HepG2 (cell line): ENCODE measurements around the gene SECTM1. TPM values are rescaled to one million over a fixed set of nuclear protein-coding genes. Genes with fewer than 3 reads are reported as not detected.

Experiments used
- ATAC-seq: fragments of 200-7000 bp; cut with Tn5 transposase; 3 replicates; pipeline ENCODE4 v1.9.1; 2020; ENCODE audit warnings: mild to moderate bottlenecking, moderate library complexity
- BruUV-seq: library from RNA; stranded (reverse); fragments of 400-500 nt; replicated peaks from 2 replicates; lab custom pipeline; 2021; lab: Mats Ljungman, UMichigan
- CTCF ChIA-PET: fragments of 300-600 bp; formaldehyde crosslinking; extraction: SDS; loops from one replicate; lab custom pipeline; 2021; ENCODE audit warnings: low total read pairs, inconsistent platforms, low intra/inter-chr PET ratio; lab: Yijun Ruan, JAX
- POLR2A ChIA-PET: fragments of 350-600 bp; sonication (Branson Sonifier 250); formaldehyde crosslinking; loops from one replicate; lab custom pipeline; 2020; ENCODE audit warnings: antibody characterized with exemption, inconsistent platforms; lab: Yijun Ruan, JAX
- DNase-seq: peaks from one replicate; pipeline ENCODE4 v3.0.0-alpha.2; 2015; ENCODE audit warnings: low spot score
- FAIRE-seq: peaks from 3 replicates; lab custom pipeline; 2011; peaks lifted over from hg19 to GRCh38; lab: Jason Lieb, UNC
- H2AFZ ChIP-seq: one replicate; pipeline ENCODE4 v1.6.1; 2011; ENCODE audit warnings: low read length, inconsistent platforms
- H3K27ac ChIP-seq: fragments of 300-600 bp; 3 replicates; pipeline ENCODE4 v1.8.0; 2011; ENCODE audit warnings: mixed run types, mild to moderate bottlenecking, mixed read lengths, low read length, inconsistent platforms; ENCODE audit not compliant: insufficient read depth; ENCODE audit errors: extremely low read length
- H3K27me3 ChIP-seq, 2 experiments: fragments of 200-600 bp in 1 of 2; 2 replicates in 1 of 2; 3 replicates in 1 of 2; pipeline versions ENCODE4 v1.6.0 to v1.8.0; 2011; ENCODE audit warnings: low read length in 2 of 2, mild to moderate bottlenecking in 2 of 2, moderate library complexity in 2 of 2, inconsistent platforms in 1 of 2; ENCODE audit not compliant: insufficient read depth in 2 of 2, control insufficient read depth in 1 of 2
- H3K36me3 ChIP-seq, 2 experiments: fragments of 200-600 bp in 1 of 2; replicated peaks in 1 of 2; 2 replicates in 1 of 2; 3 replicates in 1 of 2; pipeline versions ENCODE4 v1.5.1 to v1.8.0; 2011; ENCODE audit warnings: low read length in 2 of 2, inconsistent platforms in 1 of 2; ENCODE audit not compliant: insufficient read depth in 2 of 2, control insufficient read depth in 1 of 2
- H3K4me1 ChIP-seq: 2 replicates; pipeline ENCODE4 v1.5.1; 2012; ENCODE audit warnings: low read length, inconsistent platforms; ENCODE audit not compliant: insufficient read depth
- H3K4me2 ChIP-seq: 2 replicates; pipeline ENCODE4 v1.6.0; 2011; ENCODE audit warnings: low read depth, low read length, inconsistent platforms
- H3K4me3 ChIP-seq, 3 experiments: fragments of 200-600 bp in 1 of 3; sonication (generic), shearing (Covaris generic) in 1 of 3; replicated peaks in 1 of 3; 2 replicates each; pipeline ENCODE4 v1.5.1; 2011 to 2016; ENCODE audit warnings: low read length in 3 of 3, inconsistent platforms in 2 of 3, low read depth in 2 of 3, mild to moderate bottlenecking in 2 of 3, control low read depth in 1 of 3, mixed read lengths in 1 of 3; ENCODE audit not compliant: insufficient read depth in 1 of 3
- H3K79me2 ChIP-seq: one replicate; pipeline ENCODE4 v1.6.1; 2011; ENCODE audit warnings: low read length, inconsistent platforms; ENCODE audit not compliant: insufficient read depth
- H3K9ac ChIP-seq: 2 replicates; pipeline ENCODE4 v1.6.0; 2011; ENCODE audit warnings: mild to moderate bottlenecking, low read depth, low read length, inconsistent platforms; ENCODE audit not compliant: insufficient read depth
- H3K9me3 ChIP-seq: 2 replicates; pipeline ENCODE4 v1.5.1; 2012; ENCODE audit warnings: mild to moderate bottlenecking, low read length
- H4K20me1 ChIP-seq: 2 replicates; pipeline ENCODE4 v1.6.0; 2011; ENCODE audit warnings: inconsistent platforms, mild to moderate bottlenecking, low read length, moderate library complexity; ENCODE audit not compliant: insufficient read depth
- CHD4 ChIP-seq: fragments of 200-600 bp; sonication (generic); IDR thresholded peaks from 2 replicates; pipeline ENCODE4 v1.7.0; 2017; ENCODE audit warnings: mild to moderate bottlenecking, low read length, borderline replicate concordance
- HES4 ChIP-seq: sonication (generic); formaldehyde crosslinking; IDR thresholded peaks from 2 replicates; pipeline ENCODE4 v1.9.0; 2021; ENCODE audit warnings: mild to moderate bottlenecking, missing genetic modification reagents, borderline replicate concordance
- KLF13 ChIP-seq: sonication (generic); formaldehyde crosslinking; IDR thresholded peaks from 2 replicates; pipeline ENCODE4 v1.4.0; 2020; ENCODE audit warnings: mild to moderate bottlenecking, missing genetic modification reagents
- SALL2 ChIP-seq: sonication (generic); formaldehyde crosslinking; IDR thresholded peaks from 2 replicates; pipeline ENCODE4 v1.8.1; 2023; ENCODE audit warnings: mild to moderate bottlenecking, missing genetic modification reagents, inconsistent platforms
- ZFP36L1 ChIP-seq: sonication (generic); formaldehyde crosslinking; IDR thresholded peaks from 2 replicates; pipeline ENCODE4 v1.8.0; 2022; ENCODE audit warnings: mild to moderate bottlenecking, missing genetic modification reagents, moderate library complexity
- ZNF337 ChIP-seq: sonication (generic); formaldehyde crosslinking; IDR thresholded peaks from 2 replicates; pipeline ENCODE4 v1.5.1; 2020; ENCODE audit warnings: missing genetic modification reagents, low read depth, mild to moderate bottlenecking, borderline replicate concordance
- WGBS: methylation state at CpG from one replicate; pipeline ENCODE4 v1.1.6; 2017; ENCODE audit warnings: low lambda C conversion rate; 5-methylcytosine and 5-hydroxymethylcytosine counted together
- in situ Hi-C: cut with HindIII; loops from 2 replicates; pipeline ENCODE4 v1.10.0; 2017; ENCODE audit warnings: low pct_unique_long_range_greater_than_20kb; ENCODE audit not compliant: extremely low pct_ligation_motif_present
- intact Hi-C: fragments of 100-400 bp; cut with micrococcal nuclease; formaldehyde crosslinking; loops from one replicate; pipeline ENCODE4 v1.10.0; 2022; ENCODE audit not compliant: unreplicated experiment
- polyA plus RNA-seq, 8 experiments: library from polyadenylated mRNA; depleted of rRNA in 3 of 8; stranded (reverse) in 7 of 8; unstranded in 1 of 8; fragments of >200 nt; fragmentation: Illumina TruSeq in 4 of 8; extraction: Trizol in 4 of 8; gene quantifications; 2 replicates each; pipeline versions ENCODE4 v1.2.1 to v1.2.3, GENCODE V29; 2011 to 2016; ENCODE audit warnings: low read depth in 4 of 8, missing spikeins in 1 of 8, mixed read lengths in 1 of 8; ENCODE audit not compliant: insufficient read depth in 1 of 8
- total RNA-seq, 5 experiments: library from RNA; depleted of rRNA; stranded (reverse); fragments of >200 nt; fragmentation: Illumina TruSeq; extraction: Trizol; gene quantifications; 2 replicates each; pipeline ENCODE4 v1.2.3, GENCODE V29; 2016; ENCODE audit warnings: low read depth in 1 of 5
- TF ChIP-seq, protein P1 (sequence below): sonication (generic); formaldehyde crosslinking; IDR thresholded peaks from 2 replicates; pipeline ENCODE4 v1.4.0; 2020; ENCODE audit warnings: missing genetic modification reagents
- TF ChIP-seq, protein P2 (sequence below): sonication (generic); formaldehyde crosslinking; IDR thresholded peaks from 2 replicates; pipeline ENCODE4 v1.4.0; 2020; ENCODE audit warnings: missing genetic modification reagents
- TF ChIP-seq, protein P3 (sequence below): sonication (generic); formaldehyde crosslinking; IDR thresholded peaks from 2 replicates; pipeline ENCODE4 v1.8.1; 2023; ENCODE audit warnings: missing genetic modification reagents, mild to moderate bottlenecking, borderline replicate concordance

SECTM1 gene
- total and polyA plus RNA-seq, 2 of the 13 experiments (the other 11 are each of a cell fraction or from before 2014, with no cell fraction given) = 3.5 to 5.3 TPM

DNA sequence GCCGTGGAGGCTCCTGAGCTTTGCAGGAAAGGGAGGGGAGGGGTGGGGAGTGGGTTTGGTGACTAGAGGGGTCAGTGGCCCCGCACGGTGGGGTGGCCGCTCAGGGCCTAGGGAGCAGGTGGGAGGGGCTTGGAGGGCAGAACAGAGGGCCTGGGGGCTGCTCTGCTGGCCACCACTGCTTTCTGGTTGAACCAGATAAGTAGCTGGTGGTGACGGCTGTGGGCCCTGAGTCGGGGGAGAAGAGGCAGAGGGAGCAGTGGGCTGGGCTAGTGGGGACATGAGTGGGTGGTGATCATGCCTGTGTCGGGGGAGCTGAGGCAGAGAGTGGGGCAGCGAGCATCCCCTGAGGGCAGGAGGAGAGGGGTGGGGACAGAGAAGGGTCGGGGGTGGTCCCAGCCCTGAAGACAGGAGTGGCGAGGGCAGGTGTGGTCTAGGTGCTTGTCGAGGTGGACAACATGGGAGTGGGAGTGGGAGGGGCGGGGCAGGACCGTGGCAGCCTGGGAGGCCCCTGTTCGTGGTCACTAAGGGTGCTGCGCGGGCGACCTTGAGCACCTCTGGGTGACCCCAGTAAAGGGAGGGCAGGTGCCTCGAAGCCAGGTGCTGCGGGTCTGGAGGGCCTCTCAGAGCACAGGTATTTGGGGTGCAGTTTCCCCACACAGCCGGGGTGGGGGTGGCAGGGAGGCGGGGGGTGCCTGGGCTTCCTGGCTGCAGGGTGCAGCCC is 9.9 kb downstream of the SECTM1 start:
- H3K4me3 ChIP-seq = no peak overlapping the region
- H3K4me1 ChIP-seq = peaks cover 90% of the 10 kb centered on the region
- DNase-seq = no peak
- no peaks in the 10 kb centered on the region for H4K20me1 ChIP-seq
- H3K27me3 ChIP-seq = no peaks in the 10 kb centered on the region
- 80% methylated on average over 16 of the region's 21 CpGs for WGBS
- no peaks in the 10 kb centered on the region for H3K9me3 ChIP-seq
- in situ Hi-C loops = loop anchor here (5.0 kb wide), 1 partner anchor 81 kb away; no protein-coding TSS in a partner anchor
- peaks cover 4% of the 10 kb centered on the region for H3K79me2 ChIP-seq
- H3K4me2 ChIP-seq = no peak overlapping the region
- ChIA-PET POLR2A (interaction anchor here (1.2 to 20.8 kb wide), 4 partner anchors 23 to 83 kb away, joined by 7 to 270 read pairs (median 47); no protein-coding TSS in a partner anchor), CTCF (no interaction called here)
- H3K36me3 ChIP-seq = no peaks in the 10 kb centered on the region
- no peak for ATAC-seq
- no peak overlapping the region for H3K9ac ChIP-seq
- TF ChIP-seq SALL2 (CRISPR knock-in tag) = no peak
- 0 out of 2 replicates have a peak, but pooled peaks have one; percentile 39 for TF ChIP-seq HES4 (CRISPR knock-in tag)
- TF ChIP-seq, protein P1, sequence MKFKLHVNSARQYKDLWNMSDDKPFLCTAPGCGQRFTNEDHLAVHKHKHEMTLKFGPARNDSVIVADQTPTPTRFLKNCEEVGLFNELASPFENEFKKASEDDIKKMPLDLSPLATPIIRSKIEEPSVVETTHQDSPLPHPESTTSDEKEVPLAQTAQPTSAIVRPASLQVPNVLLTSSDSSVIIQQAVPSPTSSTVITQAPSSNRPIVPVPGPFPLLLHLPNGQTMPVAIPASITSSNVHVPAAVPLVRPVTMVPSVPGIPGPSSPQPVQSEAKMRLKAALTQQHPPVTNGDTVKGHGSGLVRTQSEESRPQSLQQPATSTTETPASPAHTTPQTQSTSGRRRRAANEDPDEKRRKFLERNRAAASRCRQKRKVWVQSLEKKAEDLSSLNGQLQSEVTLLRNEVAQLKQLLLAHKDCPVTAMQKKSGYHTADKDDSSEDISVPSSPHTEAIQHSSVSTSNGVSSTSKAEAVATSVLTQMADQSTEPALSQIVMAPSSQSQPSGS (CRISPR knock-in tag) = no peak
- TF ChIP-seq ZNF337 (CRISPR knock-in tag) = no peak
- TF ChIP-seq CHD4 = no peak
- no peak for TF ChIP-seq KLF13 (CRISPR knock-in tag)
- TF ChIP-seq ZFP36L1 (CRISPR knock-in tag) = no peak
- TF ChIP-seq, protein P2, sequence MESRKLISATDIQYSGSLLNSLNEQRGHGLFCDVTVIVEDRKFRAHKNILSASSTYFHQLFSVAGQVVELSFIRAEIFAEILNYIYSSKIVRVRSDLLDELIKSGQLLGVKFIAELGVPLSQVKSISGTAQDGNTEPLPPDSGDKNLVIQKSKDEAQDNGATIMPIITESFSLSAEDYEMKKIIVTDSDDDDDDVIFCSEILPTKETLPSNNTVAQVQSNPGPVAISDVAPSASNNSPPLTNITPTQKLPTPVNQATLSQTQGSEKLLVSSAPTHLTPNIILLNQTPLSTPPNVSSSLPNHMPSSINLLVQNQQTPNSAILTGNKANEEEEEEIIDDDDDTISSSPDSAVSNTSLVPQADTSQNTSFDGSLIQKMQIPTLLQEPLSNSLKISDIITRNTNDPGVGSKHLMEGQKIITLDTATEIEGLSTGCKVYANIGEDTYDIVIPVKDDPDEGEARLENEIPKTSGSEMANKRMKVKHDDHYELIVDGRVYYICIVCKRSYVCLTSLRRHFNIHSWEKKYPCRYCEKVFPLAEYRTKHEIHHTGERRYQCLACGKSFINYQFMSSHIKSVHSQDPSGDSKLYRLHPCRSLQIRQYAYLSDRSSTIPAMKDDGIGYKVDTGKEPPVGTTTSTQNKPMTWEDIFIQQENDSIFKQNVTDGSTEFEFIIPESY = peak; percentile 67
- TF ChIP-seq, protein P3, sequence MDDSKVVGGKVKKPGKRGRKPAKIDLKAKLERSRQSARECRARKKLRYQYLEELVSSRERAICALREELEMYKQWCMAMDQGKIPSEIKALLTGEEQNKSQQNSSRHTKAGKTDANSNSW (CRISPR knock-in tag) = no peak
- no TSS peak for BruUV-seq
- no peak for FAIRE-seq
- H3K27ac ChIP-seq = no peak overlapping the region
- intact Hi-C loops = no loop called here
- H2AFZ ChIP-seq = no peak overlapping the region
